ENCODE measurements around the gene NUP214. TPM values are rescaled to one million over a fixed set of nuclear protein-coding genes. Genes with fewer than 3 reads are reported as not detected.
"Not testable (repeated sequence)": the region's sequence is repeated elsewhere in the genome, so short reads cannot be mapped to it uniquely, and the experiment has no call there.

NUP214 gene
- total RNA-seq, 1 experiment from 2014 or later = 64.2 TPM

DNA sequence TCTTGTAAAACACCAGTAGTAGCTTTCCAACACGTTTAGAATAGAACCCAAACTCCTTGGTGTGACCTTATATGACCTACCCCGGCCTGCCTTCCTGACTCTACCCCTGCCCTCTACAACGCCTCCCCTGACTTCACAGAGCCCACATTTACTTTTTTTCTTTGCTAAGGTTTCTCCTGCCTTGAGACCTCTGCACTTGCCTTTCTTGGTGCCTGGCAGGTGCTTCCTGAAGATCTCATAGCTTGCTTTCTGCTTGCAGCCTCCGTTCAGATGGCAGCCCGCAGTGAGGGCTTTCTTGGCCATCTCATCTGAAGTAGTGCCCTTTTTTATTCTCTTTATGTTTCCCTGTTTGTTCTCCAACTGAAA lies 24.3 kb downstream of the NUP214 start:
- H3K27ac ChIP-seq (ENCODE audit: low read depth, low read length, poor library complexity, severe bottlenecking) = no peak overlapping the region
- H3K4me3 ChIP-seq (ENCODE audit: low read depth, low read length, poor library complexity, severe bottlenecking) = no peak overlapping the region
- DNase-seq (ENCODE audit: low spot score) = no peak
- peaks cover 92% of the 10 kb centered on the region for H3K36me3 ChIP-seq (ENCODE audit: insufficient read depth, low read length, poor library complexity, severe bottlenecking)
- ChIA-PET CTCF (no interaction called here), POLR2A (ENCODE audit: low non-redundant PET) (no interaction called here)
- no TSS peak for BruUV-seq (replicated peaks)
- intact Hi-C loops (cut with micrococcal nuclease; ENCODE audit: unreplicated experiment) = no loop called here
- no peaks in the 10 kb centered on the region for H3K4me1 ChIP-seq (ENCODE audit: insufficient read depth, low read length, poor library complexity, severe bottlenecking)
- TF ChIP-seq, protein P1, sequence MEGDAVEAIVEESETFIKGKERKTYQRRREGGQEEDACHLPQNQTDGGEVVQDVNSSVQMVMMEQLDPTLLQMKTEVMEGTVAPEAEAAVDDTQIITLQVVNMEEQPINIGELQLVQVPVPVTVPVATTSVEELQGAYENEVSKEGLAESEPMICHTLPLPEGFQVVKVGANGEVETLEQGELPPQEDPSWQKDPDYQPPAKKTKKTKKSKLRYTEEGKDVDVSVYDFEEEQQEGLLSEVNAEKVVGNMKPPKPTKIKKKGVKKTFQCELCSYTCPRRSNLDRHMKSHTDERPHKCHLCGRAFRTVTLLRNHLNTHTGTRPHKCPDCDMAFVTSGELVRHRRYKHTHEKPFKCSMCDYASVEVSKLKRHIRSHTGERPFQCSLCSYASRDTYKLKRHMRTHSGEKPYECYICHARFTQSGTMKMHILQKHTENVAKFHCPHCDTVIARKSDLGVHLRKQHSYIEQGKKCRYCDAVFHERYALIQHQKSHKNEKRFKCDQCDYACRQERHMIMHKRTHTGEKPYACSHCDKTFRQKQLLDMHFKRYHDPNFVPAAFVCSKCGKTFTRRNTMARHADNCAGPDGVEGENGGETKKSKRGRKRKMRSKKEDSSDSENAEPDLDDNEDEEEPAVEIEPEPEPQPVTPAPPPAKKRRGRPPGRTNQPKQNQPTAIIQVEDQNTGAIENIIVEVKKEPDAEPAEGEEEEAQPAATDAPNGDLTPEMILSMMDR (conservative IDR thresholded peaks at IDR 0.05; ENCODE audit: low read depth, low read length) = no peak
- TF ChIP-seq EZH2 (IDR thresholded peaks at IDR 0.05; ENCODE audit: borderline replicate concordance, low read depth, low read length, poor library complexity, severe bottlenecking) = no peak
- no peaks in the 10 kb centered on the region for H3K27me3 ChIP-seq (replicated peaks; ENCODE audit: insufficient read depth, low read depth, low read length, poor library complexity)
- no peaks in the 10 kb centered on the region for H3K9me3 ChIP-seq (ENCODE audit: low read depth, low read length, poor library complexity, severe bottlenecking)

DNA sequence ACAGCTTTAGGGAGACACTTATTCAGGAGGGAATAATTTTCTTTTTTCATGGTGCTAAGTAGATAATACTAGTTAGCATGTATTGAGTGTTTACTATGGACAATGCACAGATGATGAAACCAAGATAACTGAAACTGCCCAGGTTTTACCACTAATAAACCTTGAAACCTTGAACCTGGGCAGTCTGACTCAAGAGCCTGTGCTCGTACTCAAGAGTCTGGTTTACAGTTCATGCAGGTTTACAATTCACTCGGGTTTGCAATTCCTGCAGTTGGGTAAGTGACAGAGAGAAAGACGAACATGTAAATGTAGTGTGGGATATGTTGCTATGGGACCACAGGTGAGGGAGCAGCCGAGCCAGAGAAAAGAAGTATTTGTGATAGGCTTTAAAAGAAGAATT lies 28.2 kb downstream of the NUP214 start:
- Histone ChIP-seq H3K4me1 (ENCODE audit: insufficient read depth, low read length, poor library complexity, severe bottlenecking) (no peaks in the 10 kb centered on the region), H3K9me3 (ENCODE audit: low read depth, low read length, poor library complexity, severe bottlenecking) (no peaks in the 10 kb centered on the region), H3K27me3 (replicated peaks; ENCODE audit: insufficient read depth, low read depth, low read length, poor library complexity) (no peaks in the 10 kb centered on the region), H3K27ac (ENCODE audit: low read depth, low read length, poor library complexity, severe bottlenecking) (no peak overlapping the region), H3K4me3 (ENCODE audit: low read depth, low read length, poor library complexity, severe bottlenecking) (no peak overlapping the region), H3K36me3 (ENCODE audit: insufficient read depth, low read length, poor library complexity, severe bottlenecking) (peaks cover 71% of the 10 kb centered on the region)
- DNase-seq (ENCODE audit: low spot score) = no peak
- BruUV-seq (replicated peaks) = no TSS peak
- TF ChIP-seq, protein P1 (conservative IDR thresholded peaks at IDR 0.05; ENCODE audit: low read depth, low read length) = no peak
- TF ChIP-seq EZH2 (IDR thresholded peaks at IDR 0.05; ENCODE audit: borderline replicate concordance, low read depth, low read length, poor library complexity, severe bottlenecking) = no peak
- POLR2A ChIA-PET (ENCODE audit: low non-redundant PET) = no interaction called here
- intact Hi-C loops (cut with micrococcal nuclease; ENCODE audit: unreplicated experiment) = no loop called here
- CTCF ChIA-PET = no interaction called here

DNA sequence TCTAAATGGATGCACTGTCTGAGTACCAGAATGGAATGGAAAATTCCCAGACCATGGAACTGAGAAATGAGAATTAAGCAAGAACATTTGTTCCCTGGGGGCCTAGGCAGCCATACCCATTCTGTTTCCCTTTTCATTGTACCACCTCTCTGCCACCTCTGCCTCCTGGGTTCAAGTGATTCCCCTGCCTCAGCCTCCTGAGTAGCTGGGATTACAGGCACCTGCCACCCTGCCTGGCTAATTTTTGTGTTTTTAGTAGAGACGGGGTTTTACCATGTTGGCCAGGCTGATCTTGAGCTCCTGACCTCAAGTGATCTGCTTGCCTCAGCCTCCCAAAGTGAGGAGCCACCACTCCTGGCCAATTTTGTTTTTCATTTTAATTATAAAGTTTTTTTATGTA lies 33.3 kb downstream of the NUP214 start:
- intact Hi-C loops (cut with micrococcal nuclease; ENCODE audit: unreplicated experiment); DNase-seq (ENCODE audit: low spot score); H3K4me3 ChIP-seq (ENCODE audit: low read depth, low read length, poor library complexity, severe bottlenecking); H3K27ac ChIP-seq (ENCODE audit: low read depth, low read length, poor library complexity, severe bottlenecking); BruUV-seq (replicated peaks); CTCF ChIA-PET; H3K27me3 ChIP-seq (replicated peaks; ENCODE audit: insufficient read depth, low read depth, low read length, poor library complexity); H3K4me1 ChIP-seq (ENCODE audit: insufficient read depth, low read length, poor library complexity, severe bottlenecking); H3K9me3 ChIP-seq (ENCODE audit: low read depth, low read length, poor library complexity, severe bottlenecking): not testable (repeated sequence)
- peaks cover 64% of the 10 kb centered on the region for H3K36me3 ChIP-seq (ENCODE audit: insufficient read depth, low read length, poor library complexity, severe bottlenecking)
- POLR2A ChIA-PET (ENCODE audit: low non-redundant PET) = interaction anchor here (0.6 kb wide), 1 partner anchor 469 kb away, joined by 18 read pairs; no protein-coding TSS in a partner anchor

DNA sequence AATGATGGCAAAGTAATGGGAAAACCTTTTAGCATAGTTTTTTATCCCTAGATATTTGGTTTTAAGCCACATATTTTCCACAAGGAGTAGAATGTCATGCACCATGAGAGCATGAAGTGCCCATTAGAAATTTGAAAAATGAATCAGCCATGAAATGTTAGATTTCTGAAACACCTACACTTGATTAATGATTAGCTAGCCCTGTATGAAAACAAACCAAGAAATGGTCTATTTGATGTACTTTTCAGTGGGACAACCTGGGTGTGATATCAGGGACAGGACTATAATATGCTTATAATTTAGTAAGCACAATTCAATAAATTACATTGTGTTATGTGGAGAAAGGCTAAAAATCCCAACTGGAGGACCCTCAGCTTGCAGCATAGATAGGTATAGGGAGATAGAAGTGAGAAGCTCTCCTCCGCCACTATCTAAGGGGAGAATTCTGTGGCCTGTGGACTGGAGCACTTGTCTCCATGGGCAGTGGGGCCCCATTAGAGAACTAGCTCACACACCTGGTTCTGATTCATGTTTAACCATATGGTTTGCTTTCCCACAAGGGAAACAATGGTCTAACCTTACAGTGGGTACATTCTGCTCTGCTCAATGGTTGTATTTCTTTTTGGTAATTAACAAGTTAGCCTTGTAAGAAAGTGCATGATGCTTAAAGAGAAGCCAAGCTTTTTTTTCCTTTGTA lies 35.2 kb downstream of the NUP214 start:
- no TSS peak for BruUV-seq (replicated peaks)
- Histone ChIP-seq H3K4me1 (ENCODE audit: insufficient read depth, low read length, poor library complexity, severe bottlenecking) (no peaks in the 10 kb centered on the region), H3K27ac (ENCODE audit: low read depth, low read length, poor library complexity, severe bottlenecking) (no peak overlapping the region), H3K4me3 (ENCODE audit: low read depth, low read length, poor library complexity, severe bottlenecking) (no peak overlapping the region), H3K27me3 (replicated peaks; ENCODE audit: insufficient read depth, low read depth, low read length, poor library complexity) (no peaks in the 10 kb centered on the region), H3K36me3 (ENCODE audit: insufficient read depth, low read length, poor library complexity, severe bottlenecking) (peaks cover 67% of the 10 kb centered on the region), H3K9me3 (ENCODE audit: low read depth, low read length, poor library complexity, severe bottlenecking) (no peaks in the 10 kb centered on the region)
- intact Hi-C loops (cut with micrococcal nuclease; ENCODE audit: unreplicated experiment) = no loop called here
- TF ChIP-seq, protein P1 (conservative IDR thresholded peaks at IDR 0.05; ENCODE audit: low read depth, low read length) = no peak
- POLR2A ChIA-PET (ENCODE audit: low non-redundant PET) = no interaction called here
- no peak for DNase-seq (ENCODE audit: low spot score)
- CTCF ChIA-PET = interaction anchor here (0.7 kb wide), 2 partner anchors 175 to 278 kb away, joined by 3 to 5 read pairs; no protein-coding TSS in a partner anchor
